HG03439 (cell line): ENCODE data around the gene CASP9.

Experiments
- ATAC-seq: cut with Tn5 transposase; IDR thresholded peaks from one replicate; pipeline ENCODE4 v1.9.1; 2021; ENCODE audit warnings: mild to moderate bottlenecking, moderate library complexity; ENCODE audit not compliant: unreplicated experiment

The CASP9 gene

GRCh38 chr1:15524021-15524282 lies at the start of gene CASP9:
CASP9 (minus strand) TSS chr1:15524215; CDS start chr1:15524200, 15 bp downstream.
- no peak for ATAC-seq

GRCh38 chr1:15573477-15573876 lies 49.5 kb upstream of the CASP9 start:
- ATAC-seq, result no peak

- ATAC-seq, result no peak
These were observed 47.3 kb upstream of the CASP9 start for GRCh38 chr1:15571266-15571665.

- ATAC-seq, result no peak
These were observed 46.8 kb upstream of the CASP9 start for GRCh38 chr1:15570861-15571260.

- ATAC-seq, result no peak
These were observed 44.5 kb upstream of the CASP9 start for GRCh38 chr1:15568387-15569073.

- no peak for ATAC-seq
These were observed 35.3 kb upstream of the CASP9 start for GRCh38 chr1:15559189-15559810.

GRCh38 chr1:15558516-15558915 lies 34.5 kb upstream of the CASP9 start:
- ATAC-seq, result no peak

- no peak for ATAC-seq
These were observed 33.6 kb upstream of the CASP9 start for GRCh38 chr1:15557594-15557993.

GRCh38 chr1:15557008-15557407 lies 33.0 kb upstream of the CASP9 start:
- no peak for ATAC-seq

GRCh38 chr1:15550573-15550972 lies 26.6 kb upstream of the CASP9 start:
- no peak for ATAC-seq

- ATAC-seq, result no peak
These were observed 22.6 kb upstream of the CASP9 start for GRCh38 chr1:15546641-15547040.

- no peak for ATAC-seq
These were observed 19.9 kb upstream of the CASP9 start for GRCh38 chr1:15543589-15544568.

- no peak for ATAC-seq
These were observed 19.2 kb upstream of the CASP9 start for GRCh38 chr1:15543251-15543588.

- no peak for ATAC-seq
These were observed 18.6 kb upstream of the CASP9 start for GRCh38 chr1:15542388-15543250.

- ATAC-seq, result no peak
These were observed 17.3 kb upstream of the CASP9 start for GRCh38 chr1:15541231-15541792.

- ATAC-seq, result no peak
These were observed 16.2 kb upstream of the CASP9 start for GRCh38 chr1:15540186-15540585.

- no peak for ATAC-seq
These were observed 14.8 kb upstream of the CASP9 start for GRCh38 chr1:15538771-15539170.

GRCh38 chr1:15531682-15532081 lies 7.7 kb upstream of the CASP9 start:
- ATAC-seq, result no peak

GRCh38 chr1:15531003-15531402 lies 7.0 kb upstream of the CASP9 start:
- no peak for ATAC-seq

GRCh38 chr1:15526490-15527339 lies 2.7 kb upstream of the CASP9 start, which contains the start of gene DNAJC16:
DNAJC16 (plus strand) TSS chr1:15526848; CDS start chr1:15529106, 2,258 bp downstream.
- peak; percentile 60 for ATAC-seq
